Measurements from ENCODE around the gene RXRG. TPM values are rescaled to one million over a fixed set of nuclear protein-coding genes. Genes with fewer than 3 reads are reported as not detected.

Gene RXRG
- total and polyA plus RNA-seq, 8 donors, result 0.32 to 10.4 (median 1.3) TPM

DNA sequence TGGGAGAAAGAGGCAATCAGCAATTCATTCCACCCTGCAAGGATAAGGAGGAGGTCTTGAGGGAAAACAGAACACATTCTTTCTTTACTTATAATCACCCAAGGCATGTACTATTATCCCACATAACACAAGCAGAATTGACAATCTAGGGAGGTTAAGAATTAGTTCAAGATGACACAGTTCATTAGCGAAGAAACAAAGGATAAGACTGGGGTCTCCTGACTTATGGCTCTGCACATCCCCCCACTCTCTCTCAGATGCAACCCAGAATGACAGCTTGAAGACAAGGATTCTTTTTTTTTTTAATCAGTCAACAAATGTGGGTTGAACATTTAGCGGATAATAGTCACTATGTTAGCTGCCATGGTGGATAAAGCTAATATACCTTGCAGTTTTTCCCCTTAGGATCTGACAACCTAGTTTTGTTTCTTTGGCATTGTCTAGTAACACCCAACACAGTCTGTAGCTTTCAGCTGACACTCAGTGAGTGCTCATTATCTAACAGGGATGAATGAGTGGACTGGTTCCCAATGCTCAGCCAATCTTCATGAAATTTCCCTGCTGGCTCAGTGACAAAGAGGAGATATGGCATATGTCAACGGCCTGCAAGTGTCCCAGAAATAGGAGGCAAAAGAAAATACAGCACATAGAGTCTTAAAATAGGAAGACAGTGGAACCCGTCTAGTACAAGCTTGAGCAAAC, 35.1 kb downstream of the RXRG start:
- H3K9me3 ChIP-seq, result no peaks in the 10 kb centered on the region
- TF ChIP-seq, protein P1, sequence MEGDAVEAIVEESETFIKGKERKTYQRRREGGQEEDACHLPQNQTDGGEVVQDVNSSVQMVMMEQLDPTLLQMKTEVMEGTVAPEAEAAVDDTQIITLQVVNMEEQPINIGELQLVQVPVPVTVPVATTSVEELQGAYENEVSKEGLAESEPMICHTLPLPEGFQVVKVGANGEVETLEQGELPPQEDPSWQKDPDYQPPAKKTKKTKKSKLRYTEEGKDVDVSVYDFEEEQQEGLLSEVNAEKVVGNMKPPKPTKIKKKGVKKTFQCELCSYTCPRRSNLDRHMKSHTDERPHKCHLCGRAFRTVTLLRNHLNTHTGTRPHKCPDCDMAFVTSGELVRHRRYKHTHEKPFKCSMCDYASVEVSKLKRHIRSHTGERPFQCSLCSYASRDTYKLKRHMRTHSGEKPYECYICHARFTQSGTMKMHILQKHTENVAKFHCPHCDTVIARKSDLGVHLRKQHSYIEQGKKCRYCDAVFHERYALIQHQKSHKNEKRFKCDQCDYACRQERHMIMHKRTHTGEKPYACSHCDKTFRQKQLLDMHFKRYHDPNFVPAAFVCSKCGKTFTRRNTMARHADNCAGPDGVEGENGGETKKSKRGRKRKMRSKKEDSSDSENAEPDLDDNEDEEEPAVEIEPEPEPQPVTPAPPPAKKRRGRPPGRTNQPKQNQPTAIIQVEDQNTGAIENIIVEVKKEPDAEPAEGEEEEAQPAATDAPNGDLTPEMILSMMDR (IDR thresholded peaks at IDR 0.05), result no peak
- no peak overlapping the region for H3K4me3 ChIP-seq
- no peaks in the 10 kb centered on the region for H3K27me3 ChIP-seq
- no peak for DNase-seq
- WGBS, 2 donors, result 55 to 63% methylated on average over 4 of the region's 4 CpGs
- no peak for FAIRE-seq
- no peaks in the 10 kb centered on the region for H3K36me3 ChIP-seq
- no peaks in the 10 kb centered on the region for H3K4me1 ChIP-seq
- intact Hi-C loops (cut with DNase I), result loop anchor here in 1 of 3 donors (10.0 kb wide), 1 partner anchor 505 kb away; no protein-coding TSS in a partner anchor
- ATAC-seq, result no peak
- no peak overlapping the region for H3K27ac ChIP-seq

DNA sequence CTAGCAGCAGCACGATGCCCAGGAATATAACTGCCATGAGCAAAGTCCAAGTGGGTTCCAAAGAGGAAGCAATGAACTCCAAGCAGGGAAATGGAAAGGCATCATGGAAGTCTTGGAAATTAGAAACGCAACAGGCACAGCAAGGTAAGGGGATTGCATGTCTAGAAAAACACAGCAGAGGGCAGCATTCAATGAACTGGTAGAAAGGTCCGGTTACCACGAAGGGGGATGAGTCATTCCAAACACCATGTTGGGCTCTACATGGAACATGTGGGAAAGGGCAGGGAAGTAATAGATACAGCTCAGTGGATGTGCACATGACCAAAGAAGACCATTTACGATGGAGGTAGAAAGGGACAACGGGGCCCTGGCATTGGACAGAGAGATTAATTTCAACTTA, 36.4 kb downstream of the RXRG start:
- WGBS, 2 donors, result 37 to 44% methylated on average over 6 of the region's 6 CpGs
- intact Hi-C loops (cut with DNase I), result loop anchor here in 1 of 3 donors (10.0 kb wide), 1 partner anchor 506 kb away; no protein-coding TSS in a partner anchor
- no peak overlapping the region for H3K27ac ChIP-seq
- TF ChIP-seq, protein P1 (IDR thresholded peaks at IDR 0.05), result no peak
- ATAC-seq (peak; percentile 64 to 81 (median 80)), DNase-seq (peak in 2 of 6 donors; percentile 8 to 42), FAIRE-seq (no peak)
- H3K9me3 ChIP-seq, result no peaks in the 10 kb centered on the region
- H3K36me3 ChIP-seq, result no peaks in the 10 kb centered on the region
- no peak overlapping the region for H3K4me3 ChIP-seq
- no peaks in the 10 kb centered on the region for H3K27me3 ChIP-seq
- H3K4me1 ChIP-seq, result no peaks in the 10 kb centered on the region

DNA sequence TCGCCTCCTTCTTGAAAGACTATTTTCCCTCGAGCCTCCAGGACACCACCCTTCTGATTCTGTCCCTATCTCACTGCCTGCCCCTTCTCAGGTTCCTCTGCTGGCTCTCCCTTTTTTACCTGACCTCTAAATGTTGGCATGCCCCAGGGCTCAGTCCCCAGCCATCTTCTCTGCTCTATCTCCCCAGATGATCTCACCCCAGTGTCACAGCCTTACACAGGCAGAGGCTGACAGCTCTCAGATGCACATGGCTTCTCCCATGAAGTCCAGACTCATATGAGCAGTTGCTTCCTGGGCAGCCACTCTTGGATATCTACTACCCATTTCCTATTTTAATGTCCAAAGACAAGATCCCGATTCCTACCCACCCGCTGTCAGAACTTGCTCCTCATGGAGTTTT, 37.5 kb downstream of the RXRG start:
- no peak overlapping the region for H3K27ac ChIP-seq
- WGBS, 2 donors, result 70 to 81% methylated on average over 4 of the region's 4 CpGs
- DNase-seq, result no peak
- no peaks in the 10 kb centered on the region for H3K36me3 ChIP-seq
- FAIRE-seq, result no peak
- H3K4me1 ChIP-seq, result no peaks in the 10 kb centered on the region
- no peak for ATAC-seq
- intact Hi-C loops (cut with DNase I), result loop anchor here in 1 of 3 donors (10.0 kb wide), 1 partner anchor 507 kb away; no protein-coding TSS in a partner anchor
- TF ChIP-seq, protein P1 (IDR thresholded peaks at IDR 0.05), result no peak
- H3K4me3 ChIP-seq, result no peak overlapping the region
- no peaks in the 10 kb centered on the region for H3K9me3 ChIP-seq
- no peaks in the 10 kb centered on the region for H3K27me3 ChIP-seq

DNA sequence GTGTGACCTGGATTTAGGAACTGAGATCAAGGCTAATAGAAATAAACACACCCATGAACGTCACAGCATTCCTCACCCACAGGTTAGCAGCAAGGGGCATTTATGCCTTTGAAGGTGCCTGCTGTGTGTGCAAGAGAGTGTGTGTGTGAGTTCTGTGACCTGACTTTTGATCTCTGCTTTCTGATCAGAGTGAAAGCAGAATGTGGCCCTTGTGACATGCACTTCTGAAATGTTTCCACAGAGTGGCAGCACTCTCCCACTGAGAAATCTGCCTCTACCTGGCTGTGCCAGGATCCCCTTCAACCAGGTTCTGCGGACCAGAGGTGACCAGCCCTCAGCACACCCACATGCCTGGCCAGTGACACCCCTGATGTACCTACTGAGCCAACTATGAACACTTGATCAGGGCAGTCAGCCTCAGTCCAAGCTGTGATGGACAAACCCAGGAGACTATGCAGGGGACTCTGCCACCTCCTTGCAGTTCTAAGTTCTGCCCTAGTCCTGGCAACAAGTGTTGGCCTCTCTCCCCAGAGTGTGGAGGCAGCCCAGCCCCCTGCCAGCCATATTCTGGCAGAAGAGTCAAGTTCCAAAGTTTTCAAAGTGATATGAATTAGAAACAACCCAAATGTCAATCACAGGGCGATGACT, 41.0 kb downstream of the RXRG start:
- ATAC-seq (peak in 3 of 4 donors; percentile 78 to 86 (median 85)), DNase-seq (peak in 1 of 6 donors; percentile 29), FAIRE-seq (no peak)
- no peaks in the 10 kb centered on the region for H3K27me3 ChIP-seq
- H3K36me3 ChIP-seq, result no peaks in the 10 kb centered on the region
- 27 to 29% methylated on average over 3 of the region's 3 CpGs for WGBS, 2 donors
- H3K4me1 ChIP-seq, result no peaks in the 10 kb centered on the region
- H3K9me3 ChIP-seq, result no peaks in the 10 kb centered on the region
- intact Hi-C loops (cut with DNase I), result loop anchor here in 2 of 3 donors (5.0 to 10.0 kb wide), 2 partner anchors 188 to 511 kb away; no protein-coding TSS in a partner anchor
- TF ChIP-seq, protein P1 (IDR thresholded peaks at IDR 0.05), result peak in 2 of 4 donors; percentile 33 to 34
- no peak overlapping the region for H3K4me3 ChIP-seq
- H3K27ac ChIP-seq, result no peak overlapping the region

All from pancreas (tissue), 10 donors.